ENCODE results near the gene SAG. TPM values are rescaled to one million over a fixed set of nuclear protein-coding genes. Genes with fewer than 3 reads are reported as not detected.
A peak's percentile ranks its signal among the peaks of the same experiment; 100 is the strongest.

SAG gene
- total RNA-seq, 1 donor from 2014 or later = not detected

GRCh38 chr2:233386382-233387041 is 78.9 kb downstream of the SAG start:
- intact Hi-C loops (cut with DNase I) = no loop called here
- peak; percentile 32 for ATAC-seq (ENCODE audit: poor library complexity)
- no peak for DNase-seq

- DNase-seq = no peak
- peak; percentile 1 for ATAC-seq (ENCODE audit: poor library complexity)
- intact Hi-C loops (cut with DNase I) = no loop called here
Observed at GRCh38 chr2:233387225-233387624, 79.6 kb downstream of the SAG start.

- DNase-seq = peak; percentile 94
- ATAC-seq (ENCODE audit: poor library complexity) = peak; percentile 94
- intact Hi-C loops (cut with DNase I) = no loop called here
Observed at GRCh38 chr2:233387667-233388528, 80.3 kb downstream of the SAG start.

GRCh38 chr2:233389601-233390125 is 82.0 kb downstream of the SAG start:
- intact Hi-C loops (cut with DNase I) = no loop called here
- DNase-seq (no peak), ATAC-seq (ENCODE audit: poor library complexity) (no peak)

- intact Hi-C loops (cut with DNase I) = no loop called here
- ATAC-seq (ENCODE audit: poor library complexity) (no peak), DNase-seq (no peak)
Observed at GRCh38 chr2:233395687-233396086, 88.1 kb downstream of the SAG start.

Other genes starting within 250 kb of the SAG start
- gene INPP5D, start 247.5 kb upstream of the SAG start, total RNA-seq = 4.6 TPM
- gene ATG16L1, start 56.1 kb upstream of the SAG start, total RNA-seq = 17.9 TPM
- 27.2 TPM for gene DGKD, start 46.7 kb downstream of the SAG start, total RNA-seq